CD4-positive, alpha-beta T cell treated with Interleukin-2 at 100 ng/mL for 4 hours (primary cell): ENCODE measurements around the gene SYT6.

Experiments used
- DNase-seq: peaks from one replicate; pipeline ENCODE4 v3.0.0-alpha.2; 2020; ENCODE audit warnings: low spot score

Gene SYT6

GRCh38 chr1:114118351-114118990 is 35.2 kb downstream of the SYT6 start:
- DNase-seq, result no peak

GRCh38 chr1:114117654-114118053 is 36.0 kb downstream of the SYT6 start:
- DNase-seq, result no peak

GRCh38 chr1:114116086-114116485 is 37.6 kb downstream of the SYT6 start:
- no peak for DNase-seq

GRCh38 chr1:114114185-114115094 is 39.2 kb downstream of the SYT6 start:
- no peak for DNase-seq

- DNase-seq, result no peak
These were observed 40.1 kb downstream of the SYT6 start for GRCh38 chr1:114113411-114114184.

- DNase-seq, result no peak
These were observed 40.9 kb downstream of the SYT6 start for GRCh38 chr1:114112775-114113174.

- DNase-seq, result no peak
These were observed 41.7 kb downstream of the SYT6 start for GRCh38 chr1:114111731-114112641.

- DNase-seq, result no peak
These were observed 43.7 kb downstream of the SYT6 start for GRCh38 chr1:114109981-114110380.

- no peak for DNase-seq
These were observed 44.9 kb downstream of the SYT6 start for GRCh38 chr1:114108751-114109255.

GRCh38 chr1:114107474-114108435 is 45.9 kb downstream of the SYT6 start:
- no peak for DNase-seq

GRCh38 chr1:114105421-114105979 is 48.2 kb downstream of the SYT6 start:
- DNase-seq, result no peak

- DNase-seq, result no peak
These were observed 48.7 kb downstream of the SYT6 start for GRCh38 chr1:114104949-114105348.

- no peak for DNase-seq
These were observed 49.7 kb downstream of the SYT6 start for GRCh38 chr1:114103992-114104391.

GRCh38 chr1:114102136-114102535 is 51.5 kb downstream of the SYT6 start:
- no peak for DNase-seq

- no peak for DNase-seq
These were observed 53.5 kb downstream of the SYT6 start for GRCh38 chr1:114100148-114100547.

- DNase-seq, result no peak
These were observed 54.4 kb downstream of the SYT6 start for GRCh38 chr1:114099268-114099667.

- DNase-seq, result no peak
These were observed 56.6 kb downstream of the SYT6 start for GRCh38 chr1:114097109-114097508.

- no peak for DNase-seq
These were observed 59.0 kb downstream of the SYT6 start for GRCh38 chr1:114094675-114095074.

- DNase-seq, result no peak
These were observed 59.4 kb downstream of the SYT6 start for GRCh38 chr1:114094363-114094634.
